ENCODE results near the gene MYO15B. TPM values are rescaled to one million over a fixed set of nuclear protein-coding genes. Genes with fewer than 3 reads are reported as not detected.

MYO15B gene
- polyA plus RNA-seq, 1 donor from 2014 or later: 2.4 TPM

- no peaks in the 10 kb centered on the region for H3K27me3 ChIP-seq (ENCODE audit: insufficient read depth, low read depth, low read length)
- H3K9ac ChIP-seq (ENCODE audit: low read length): no peak overlapping the region
- no peaks in the 10 kb centered on the region for H3K9me2 ChIP-seq (ENCODE audit: insufficient read depth, low read length)
- no peaks in the 10 kb centered on the region for H3K36me3 ChIP-seq (ENCODE audit: insufficient read depth, low read length)
- H3F3A ChIP-seq (ENCODE audit: insufficient read depth, low read length, poor library complexity, severe bottlenecking): no peaks in the 10 kb centered on the region
- no peaks in the 10 kb centered on the region for H3K9me3 ChIP-seq (ENCODE audit: low read length)
- no peaks in the 10 kb centered on the region for H4K20me1 ChIP-seq (ENCODE audit: insufficient read depth)
- no peak overlapping the region for H3K4me3 ChIP-seq (ENCODE audit: low read length)
- H3K4me2 ChIP-seq (ENCODE audit: low read length): no peak overlapping the region
- H2AFZ ChIP-seq (ENCODE audit: low read depth, low read length): no peak overlapping the region
- no peak overlapping the region for H3K27ac ChIP-seq (ENCODE audit: low read length)
- TF ChIP-seq EP300 (conservative IDR thresholded peaks at IDR 0.05; ENCODE audit: poor library complexity, severe bottlenecking): no peak
- H3K79me2 ChIP-seq (replicated peaks; ENCODE audit: insufficient read depth, low read length): no peaks in the 10 kb centered on the region
Observed at GRCh38 chr17:75605790-75606189, 18.2 kb downstream of the MYO15B start.

GRCh38 chr17:75607086-75607485 is 19.5 kb downstream of the MYO15B start:
- Histone ChIP-seq H2AFZ (ENCODE audit: low read depth, low read length) (no peak overlapping the region), H3K36me3 (ENCODE audit: insufficient read depth, low read length) (no peaks in the 10 kb centered on the region), H3F3A (ENCODE audit: insufficient read depth, low read length, poor library complexity, severe bottlenecking) (no peaks in the 10 kb centered on the region), H3K4me2 (ENCODE audit: low read length) (no peak overlapping the region), H3K9me3 (ENCODE audit: low read length) (no peaks in the 10 kb centered on the region), H3K4me3 (ENCODE audit: low read length) (no peak overlapping the region), H3K27me3 (ENCODE audit: insufficient read depth, low read depth, low read length) (no peaks in the 10 kb centered on the region), H4K20me1 (ENCODE audit: insufficient read depth) (no peaks in the 10 kb centered on the region), H3K79me2 (replicated peaks; ENCODE audit: insufficient read depth, low read length) (no peaks in the 10 kb centered on the region), H3K9me2 (ENCODE audit: insufficient read depth, low read length) (no peaks in the 10 kb centered on the region), H3K9ac (ENCODE audit: low read length) (no peak overlapping the region), H3K27ac (ENCODE audit: low read length) (no peak overlapping the region)
- TF ChIP-seq SMC3 (conservative IDR thresholded peaks at IDR 0.05; ENCODE audit: poor library complexity) (no peak), POLR2AphosphoS5 (IDR thresholded peaks at IDR 0.05) (no peak), TAF1 (IDR thresholded peaks at IDR 0.05; ENCODE audit: low read depth) (no peak), RAD21 (conservative IDR thresholded peaks at IDR 0.05) (no peak), EZH2 (IDR thresholded peaks at IDR 0.05; ENCODE audit: borderline replicate concordance, insufficient read depth, low read length, poor library complexity, severe bottlenecking) (no peak), EP300 (conservative IDR thresholded peaks at IDR 0.05; ENCODE audit: poor library complexity, severe bottlenecking) (no peak), MXI1 (conservative IDR thresholded peaks at IDR 0.05; ENCODE audit: poor library complexity, severe bottlenecking) (no peak)
- TF ChIP-seq, protein P1, sequence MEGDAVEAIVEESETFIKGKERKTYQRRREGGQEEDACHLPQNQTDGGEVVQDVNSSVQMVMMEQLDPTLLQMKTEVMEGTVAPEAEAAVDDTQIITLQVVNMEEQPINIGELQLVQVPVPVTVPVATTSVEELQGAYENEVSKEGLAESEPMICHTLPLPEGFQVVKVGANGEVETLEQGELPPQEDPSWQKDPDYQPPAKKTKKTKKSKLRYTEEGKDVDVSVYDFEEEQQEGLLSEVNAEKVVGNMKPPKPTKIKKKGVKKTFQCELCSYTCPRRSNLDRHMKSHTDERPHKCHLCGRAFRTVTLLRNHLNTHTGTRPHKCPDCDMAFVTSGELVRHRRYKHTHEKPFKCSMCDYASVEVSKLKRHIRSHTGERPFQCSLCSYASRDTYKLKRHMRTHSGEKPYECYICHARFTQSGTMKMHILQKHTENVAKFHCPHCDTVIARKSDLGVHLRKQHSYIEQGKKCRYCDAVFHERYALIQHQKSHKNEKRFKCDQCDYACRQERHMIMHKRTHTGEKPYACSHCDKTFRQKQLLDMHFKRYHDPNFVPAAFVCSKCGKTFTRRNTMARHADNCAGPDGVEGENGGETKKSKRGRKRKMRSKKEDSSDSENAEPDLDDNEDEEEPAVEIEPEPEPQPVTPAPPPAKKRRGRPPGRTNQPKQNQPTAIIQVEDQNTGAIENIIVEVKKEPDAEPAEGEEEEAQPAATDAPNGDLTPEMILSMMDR (IDR thresholded peaks at IDR 0.05; ENCODE audit: poor library complexity, severe bottlenecking): no peak
- TF ChIP-seq, protein P2, sequence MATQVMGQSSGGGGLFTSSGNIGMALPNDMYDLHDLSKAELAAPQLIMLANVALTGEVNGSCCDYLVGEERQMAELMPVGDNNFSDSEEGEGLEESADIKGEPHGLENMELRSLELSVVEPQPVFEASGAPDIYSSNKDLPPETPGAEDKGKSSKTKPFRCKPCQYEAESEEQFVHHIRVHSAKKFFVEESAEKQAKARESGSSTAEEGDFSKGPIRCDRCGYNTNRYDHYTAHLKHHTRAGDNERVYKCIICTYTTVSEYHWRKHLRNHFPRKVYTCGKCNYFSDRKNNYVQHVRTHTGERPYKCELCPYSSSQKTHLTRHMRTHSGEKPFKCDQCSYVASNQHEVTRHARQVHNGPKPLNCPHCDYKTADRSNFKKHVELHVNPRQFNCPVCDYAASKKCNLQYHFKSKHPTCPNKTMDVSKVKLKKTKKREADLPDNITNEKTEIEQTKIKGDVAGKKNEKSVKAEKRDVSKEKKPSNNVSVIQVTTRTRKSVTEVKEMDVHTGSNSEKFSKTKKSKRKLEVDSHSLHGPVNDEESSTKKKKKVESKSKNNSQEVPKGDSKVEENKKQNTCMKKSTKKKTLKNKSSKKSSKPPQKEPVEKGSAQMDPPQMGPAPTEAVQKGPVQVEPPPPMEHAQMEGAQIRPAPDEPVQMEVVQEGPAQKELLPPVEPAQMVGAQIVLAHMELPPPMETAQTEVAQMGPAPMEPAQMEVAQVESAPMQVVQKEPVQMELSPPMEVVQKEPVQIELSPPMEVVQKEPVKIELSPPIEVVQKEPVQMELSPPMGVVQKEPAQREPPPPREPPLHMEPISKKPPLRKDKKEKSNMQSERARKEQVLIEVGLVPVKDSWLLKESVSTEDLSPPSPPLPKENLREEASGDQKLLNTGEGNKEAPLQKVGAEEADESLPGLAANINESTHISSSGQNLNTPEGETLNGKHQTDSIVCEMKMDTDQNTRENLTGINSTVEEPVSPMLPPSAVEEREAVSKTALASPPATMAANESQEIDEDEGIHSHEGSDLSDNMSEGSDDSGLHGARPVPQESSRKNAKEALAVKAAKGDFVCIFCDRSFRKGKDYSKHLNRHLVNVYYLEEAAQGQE (IDR thresholded peaks at IDR 0.05; ENCODE audit: borderline replicate concordance): no peak
